ES-I3 (cell line): Measurements from ENCODE around the gene SLC4A5.

Experiments used
- H3K36me3 ChIP-seq: 2 replicates; pipeline ENCODE4 v1.6.1; 2013; ENCODE audit warnings: mild to moderate bottlenecking, low read length, control low read depth, moderate library complexity; ENCODE audit not compliant: insufficient read depth
- H3K4me1 ChIP-seq: 2 replicates; pipeline ENCODE4 v1.6.1; 2013; ENCODE audit warnings: mild to moderate bottlenecking, control low read depth, low read length; ENCODE audit not compliant: insufficient read depth
- H3K9ac ChIP-seq: 2 replicates; pipeline ENCODE4 v1.6.1; 2013; ENCODE audit warnings: low read depth, mild to moderate bottlenecking, low read length, moderate library complexity
- H3K9me3 ChIP-seq: 2 replicates; pipeline ENCODE4 v1.6.1; 2013; ENCODE audit warnings: mild to moderate bottlenecking, low read length, moderate library complexity; ENCODE audit not compliant: control insufficient read depth, insufficient read depth

Gene SLC4A5

DNA sequence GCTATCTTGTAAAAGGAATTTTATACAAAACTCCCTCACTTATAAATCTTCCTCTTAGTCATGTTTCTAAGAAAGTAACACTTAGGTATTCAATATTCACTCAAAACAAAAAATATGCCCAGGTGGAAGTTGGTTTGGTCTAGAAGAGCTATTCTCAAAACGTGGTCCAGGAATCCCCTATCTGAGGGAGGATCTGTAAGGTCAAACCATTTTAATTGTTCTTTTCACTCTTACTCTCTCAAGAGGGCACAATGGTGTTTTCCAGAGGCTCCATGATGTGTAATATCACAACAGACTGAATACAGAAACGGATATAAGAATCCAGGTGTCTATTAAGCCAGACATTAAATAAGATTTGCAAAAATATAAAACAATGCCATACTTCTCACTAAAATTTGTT, 174.5 kb downstream of the SLC4A5 start:
- H3K36me3 ChIP-seq, result peaks cover 35% of the 10 kb centered on the region
- H3K4me1 ChIP-seq, result no peaks in the 10 kb centered on the region
- no peak overlapping the region for H3K9ac ChIP-seq
- no peaks in the 10 kb centered on the region for H3K9me3 ChIP-seq
